ENCODE results near the gene TMEM151B.
"Not testable (repeated sequence)": the region's sequence is repeated elsewhere in the genome, so short reads cannot be mapped to it uniquely, and the experiment has no call there.

The TMEM151B gene

DNA sequence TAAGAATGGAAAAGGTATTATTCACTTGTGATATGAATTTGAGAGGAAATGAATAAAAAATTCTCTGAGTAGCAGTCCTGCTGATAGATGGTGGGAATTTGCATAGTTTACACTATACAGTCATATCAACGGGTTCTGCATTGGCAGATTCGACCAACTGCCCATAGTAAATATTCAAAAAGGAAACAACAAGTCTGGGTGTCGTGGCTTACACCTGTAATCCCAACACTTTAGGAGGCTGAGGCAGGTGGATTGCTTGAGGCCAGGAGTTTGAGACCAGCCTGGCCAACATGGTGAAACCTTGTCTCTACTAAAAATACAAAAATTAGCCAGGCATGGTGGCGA, 80.4 kb downstream of the TMEM151B start:
- not testable (repeated sequence) for H3F3A ChIP-seq (ENCODE audit: low read depth); H3K4me3 ChIP-seq (ENCODE audit: low read length, poor library complexity, severe bottlenecking); H3K4me2 ChIP-seq (ENCODE audit: low read depth, low read length, poor library complexity, severe bottlenecking); H3K79me2 ChIP-seq (ENCODE audit: insufficient read depth, low read length); H3K36me3 ChIP-seq (ENCODE audit: insufficient read depth, low read length); H3K9me2 ChIP-seq (replicated peaks; ENCODE audit: low read depth, low read length); H3K27me3 ChIP-seq (ENCODE audit: insufficient read depth, low read length, poor library complexity, severe bottlenecking); H3K9ac ChIP-seq (ENCODE audit: low read depth, low read length, poor library complexity, severe bottlenecking); H4K20me1 ChIP-seq (ENCODE audit: insufficient read depth, low read length, poor library complexity, severe bottlenecking); H3K4me1 ChIP-seq (ENCODE audit: insufficient read depth, low read length, poor library complexity, severe bottlenecking); H3K9me3 ChIP-seq (ENCODE audit: insufficient read depth, low read depth, low read length); H2AFZ ChIP-seq (ENCODE audit: low read length)

DNA sequence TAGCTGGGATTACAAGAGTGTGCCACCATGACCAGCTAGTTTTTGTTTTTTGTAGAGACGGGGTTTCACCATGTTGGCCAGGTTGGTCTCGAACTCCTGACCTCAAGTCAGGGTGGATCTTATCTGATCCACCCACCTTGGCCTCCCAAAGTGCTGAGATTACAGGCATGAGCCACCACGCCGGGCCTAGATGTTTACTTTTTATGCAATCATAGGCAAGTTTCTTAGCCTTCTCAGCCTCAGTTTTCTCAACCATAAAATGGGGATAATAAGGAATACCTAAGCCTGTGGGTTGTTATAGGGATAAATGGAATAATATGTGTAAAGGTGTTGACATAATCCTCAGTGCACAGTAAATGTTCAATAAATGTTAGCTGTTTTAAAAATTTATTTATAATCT, 82.0 kb downstream of the TMEM151B start:
- Histone ChIP-seq H3F3A (ENCODE audit: low read depth) (no peaks in the 10 kb centered on the region), H3K4me2 (ENCODE audit: low read depth, low read length, poor library complexity, severe bottlenecking) (no peak overlapping the region), H3K9me2 (replicated peaks; ENCODE audit: low read depth, low read length) (no peaks in the 10 kb centered on the region), H3K27me3 (ENCODE audit: insufficient read depth, low read length, poor library complexity, severe bottlenecking) (no peaks in the 10 kb centered on the region), H3K4me1 (ENCODE audit: insufficient read depth, low read length, poor library complexity, severe bottlenecking) (no peaks in the 10 kb centered on the region), H3K9ac (ENCODE audit: low read depth, low read length, poor library complexity, severe bottlenecking) (no peak overlapping the region), H3K4me3 (ENCODE audit: low read length, poor library complexity, severe bottlenecking) (no peak overlapping the region), H2AFZ (ENCODE audit: low read length) (no peak overlapping the region), H4K20me1 (ENCODE audit: insufficient read depth, low read length, poor library complexity, severe bottlenecking) (no peaks in the 10 kb centered on the region), H3K79me2 (ENCODE audit: insufficient read depth, low read length) (no peaks in the 10 kb centered on the region), H3K36me3 (ENCODE audit: insufficient read depth, low read length) (no peaks in the 10 kb centered on the region), H3K9me3 (ENCODE audit: insufficient read depth, low read depth, low read length) (no peaks in the 10 kb centered on the region)
- TF ChIP-seq, protein P1, sequence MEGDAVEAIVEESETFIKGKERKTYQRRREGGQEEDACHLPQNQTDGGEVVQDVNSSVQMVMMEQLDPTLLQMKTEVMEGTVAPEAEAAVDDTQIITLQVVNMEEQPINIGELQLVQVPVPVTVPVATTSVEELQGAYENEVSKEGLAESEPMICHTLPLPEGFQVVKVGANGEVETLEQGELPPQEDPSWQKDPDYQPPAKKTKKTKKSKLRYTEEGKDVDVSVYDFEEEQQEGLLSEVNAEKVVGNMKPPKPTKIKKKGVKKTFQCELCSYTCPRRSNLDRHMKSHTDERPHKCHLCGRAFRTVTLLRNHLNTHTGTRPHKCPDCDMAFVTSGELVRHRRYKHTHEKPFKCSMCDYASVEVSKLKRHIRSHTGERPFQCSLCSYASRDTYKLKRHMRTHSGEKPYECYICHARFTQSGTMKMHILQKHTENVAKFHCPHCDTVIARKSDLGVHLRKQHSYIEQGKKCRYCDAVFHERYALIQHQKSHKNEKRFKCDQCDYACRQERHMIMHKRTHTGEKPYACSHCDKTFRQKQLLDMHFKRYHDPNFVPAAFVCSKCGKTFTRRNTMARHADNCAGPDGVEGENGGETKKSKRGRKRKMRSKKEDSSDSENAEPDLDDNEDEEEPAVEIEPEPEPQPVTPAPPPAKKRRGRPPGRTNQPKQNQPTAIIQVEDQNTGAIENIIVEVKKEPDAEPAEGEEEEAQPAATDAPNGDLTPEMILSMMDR (conservative IDR thresholded peaks at IDR 0.05; ENCODE audit: low read length) = no peak
- TF ChIP-seq EZH2phosphoT487 (IDR thresholded peaks at IDR 0.05; ENCODE audit: borderline replicate concordance) = no peak

DNA sequence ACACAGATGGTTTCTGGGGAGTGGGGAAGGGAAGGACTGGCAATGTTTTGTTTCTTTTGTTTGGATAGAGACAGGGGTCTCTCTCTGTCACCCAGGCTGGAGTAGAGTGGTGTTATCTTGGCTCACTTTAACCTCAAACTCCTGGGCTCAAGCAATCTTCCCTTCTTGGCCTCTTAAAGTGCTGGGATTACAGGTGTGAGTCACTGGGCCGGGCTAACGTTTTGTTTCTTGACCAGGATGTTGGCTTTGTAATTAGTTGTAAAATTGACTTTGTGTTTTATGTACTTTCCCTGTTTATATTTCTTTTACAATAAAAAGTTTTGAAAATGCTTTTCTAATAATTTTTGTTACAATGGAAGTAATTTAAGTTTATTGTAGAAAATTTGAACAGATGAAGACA, 83.1 kb downstream of the TMEM151B start:
- no peaks in the 10 kb centered on the region for H4K20me1 ChIP-seq (ENCODE audit: insufficient read depth, low read length, poor library complexity, severe bottlenecking)
- no peak overlapping the region for H3K9ac ChIP-seq (ENCODE audit: low read depth, low read length, poor library complexity, severe bottlenecking)
- H3K4me3 ChIP-seq (ENCODE audit: low read length, poor library complexity, severe bottlenecking) = no peak overlapping the region
- no peaks in the 10 kb centered on the region for H3F3A ChIP-seq (ENCODE audit: low read depth)
- H3K9me2 ChIP-seq (replicated peaks; ENCODE audit: low read depth, low read length) = no peaks in the 10 kb centered on the region
- no peaks in the 10 kb centered on the region for H3K79me2 ChIP-seq (ENCODE audit: insufficient read depth, low read length)
- no peak for TF ChIP-seq EZH2phosphoT487 (IDR thresholded peaks at IDR 0.05; ENCODE audit: borderline replicate concordance)
- TF ChIP-seq, protein P1 (conservative IDR thresholded peaks at IDR 0.05; ENCODE audit: low read length) = no peak
- H3K4me1 ChIP-seq (ENCODE audit: insufficient read depth, low read length, poor library complexity, severe bottlenecking) = no peaks in the 10 kb centered on the region
- no peak overlapping the region for H2AFZ ChIP-seq (ENCODE audit: low read length)
- no peaks in the 10 kb centered on the region for H3K36me3 ChIP-seq (ENCODE audit: insufficient read depth, low read length)
- H3K4me2 ChIP-seq (ENCODE audit: low read depth, low read length, poor library complexity, severe bottlenecking) = no peak overlapping the region
- H3K9me3 ChIP-seq (ENCODE audit: insufficient read depth, low read depth, low read length) = no peaks in the 10 kb centered on the region
- H3K27me3 ChIP-seq (ENCODE audit: insufficient read depth, low read length, poor library complexity, severe bottlenecking) = no peaks in the 10 kb centered on the region

DNA sequence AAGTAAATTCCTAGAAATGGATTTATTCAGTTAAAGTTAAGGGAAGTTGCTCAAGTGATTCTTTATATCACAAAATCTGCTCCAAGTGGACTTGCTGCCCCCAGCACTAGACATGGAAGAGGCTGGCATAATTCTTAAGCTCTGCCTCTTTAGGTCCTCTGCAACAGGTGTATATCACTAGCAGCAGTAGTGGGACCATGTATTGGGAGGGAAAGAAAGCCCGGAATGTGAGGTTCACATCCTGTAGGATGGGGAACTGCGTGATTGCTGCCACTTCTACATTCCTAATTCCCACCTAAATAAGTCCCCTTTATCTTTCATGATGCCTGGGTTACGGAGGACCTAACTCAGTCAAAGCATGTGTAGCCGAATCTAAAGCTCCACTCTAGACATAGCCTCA, 85.4 kb downstream of the TMEM151B start:
- H3K27me3 ChIP-seq (ENCODE audit: insufficient read depth, low read length, poor library complexity, severe bottlenecking) = no peaks in the 10 kb centered on the region
- H3K79me2 ChIP-seq (ENCODE audit: insufficient read depth, low read length) = no peaks in the 10 kb centered on the region

More for the DNA sequence above, 85.4 kb downstream of the TMEM151B start:
- H3K9me2 ChIP-seq (replicated peaks; ENCODE audit: low read depth, low read length) = no peaks in the 10 kb centered on the region
- H4K20me1 ChIP-seq (ENCODE audit: insufficient read depth, low read length, poor library complexity, severe bottlenecking) = no peaks in the 10 kb centered on the region
- TF ChIP-seq, protein P1 (conservative IDR thresholded peaks at IDR 0.05; ENCODE audit: low read length) = no peak
- no peak for TF ChIP-seq EZH2phosphoT487 (IDR thresholded peaks at IDR 0.05; ENCODE audit: borderline replicate concordance)
- H3K4me3 ChIP-seq (ENCODE audit: low read length, poor library complexity, severe bottlenecking) = no peak overlapping the region
- H3K9me3 ChIP-seq (ENCODE audit: insufficient read depth, low read depth, low read length) = no peaks in the 10 kb centered on the region
- no peak overlapping the region for H3K4me2 ChIP-seq (ENCODE audit: low read depth, low read length, poor library complexity, severe bottlenecking)
- no peak overlapping the region for H3K9ac ChIP-seq (ENCODE audit: low read depth, low read length, poor library complexity, severe bottlenecking)
- H3F3A ChIP-seq (ENCODE audit: low read depth) = no peaks in the 10 kb centered on the region
- H3K4me1 ChIP-seq (ENCODE audit: insufficient read depth, low read length, poor library complexity, severe bottlenecking) = no peaks in the 10 kb centered on the region
- no peaks in the 10 kb centered on the region for H3K36me3 ChIP-seq (ENCODE audit: insufficient read depth, low read length)
- no peak overlapping the region for H2AFZ ChIP-seq (ENCODE audit: low read length)

Measured in Loucy (cell line).